ENCODE data around the gene SLC39A6. TPM values are rescaled to one million over a fixed set of nuclear protein-coding genes. Genes with fewer than 3 reads are reported as not detected.

Gene SLC39A6
- total and polyA plus RNA-seq, 2 experiments from 2014 or later: 20.8 to 47.3 TPM

GRCh38 chr18:36096955-36097354 is 32.2 kb downstream of the SLC39A6 start:
- DNase-seq (ENCODE audit: low spot score) (no peak), ATAC-seq (no peak)
- Histone ChIP-seq H3K4me2 (no peak overlapping the region), H3K36me3 (ENCODE audit: insufficient read depth) (peaks cover 2% of the 10 kb centered on the region; the same call in 1 of the 2 replicates), H3K27ac (ENCODE audit: low read depth) (no peak overlapping the region), H3K27me3 (ENCODE audit: insufficient read depth) (no peaks in the 10 kb centered on the region), H3F3A (replicated peaks; ENCODE audit: low read depth) (no peaks in the 10 kb centered on the region), H4K20me1 (replicated peaks; ENCODE audit: insufficient read depth) (no peaks in the 10 kb centered on the region), H3K4me3 (no peak overlapping the region), H3K9me2 (ENCODE audit: insufficient read depth) (no peaks in the 10 kb centered on the region), H3K79me2 (replicated peaks; ENCODE audit: insufficient read depth) (no peaks in the 10 kb centered on the region), H2AFZ (no peak overlapping the region), H3K4me1 (ENCODE audit: insufficient read depth) (no peaks in the 10 kb centered on the region)
- H3K27ac Mint-ChIP-seq: no peak overlapping the region
- no peaks in the 10 kb centered on the region for H3K4me1 Mint-ChIP-seq
- no peaks in the 10 kb centered on the region for H3K27me3 Mint-ChIP-seq (ENCODE audit: insufficient read depth, low read depth, poor library complexity)
- TF ChIP-seq CTCF (conservative IDR thresholded peaks at IDR 0.05; ENCODE audit: low read depth in 2 of 2) (no peak), ETS1 (IDR thresholded peaks at IDR 0.05) (no peak), JUNB (IDR thresholded peaks at IDR 0.05; ENCODE audit: unreplicated experiment) (no peak), ZNF331 (CRISPR knock-in tag; IDR thresholded peaks at IDR 0.05; ENCODE audit: low read depth) (no peak), STAT1 (IDR thresholded peaks at IDR 0.05; ENCODE audit: unreplicated experiment) (no peak), REST (IDR thresholded peaks at IDR 0.05; ENCODE audit: unreplicated experiment) (no peak), ZNF462 (CRISPR knock-in tag; IDR thresholded peaks at IDR 0.05) (no peak), NANOG (IDR thresholded peaks at IDR 0.05; ENCODE audit: borderline replicate concordance) (no peak), EZH2 (IDR thresholded peaks at IDR 0.05; ENCODE audit: low read depth, unreplicated experiment) (no peak), EZH2phosphoT487 (IDR thresholded peaks at IDR 0.05; ENCODE audit: unreplicated experiment) (no peak), CREB1 (CRISPR knock-in tag; IDR thresholded peaks at IDR 0.05; ENCODE audit: low read depth) (no peak), POLR2AphosphoS5 (IDR thresholded peaks at IDR 0.05; ENCODE audit: low read depth) (no peak), ZNF114 (CRISPR knock-in tag; IDR thresholded peaks at IDR 0.05) (no peak)
- H3K4me3 Mint-ChIP-seq: no peak overlapping the region
- peaks cover 9% of the 10 kb centered on the region for H3K9me3 Mint-ChIP-seq
- H3K36me3 Mint-ChIP-seq (ENCODE audit: low read depth): peaks cover 6% of the 10 kb centered on the region

Data from GM23338 (cell line).